AG09309 (cell line): Measurements from ENCODE around the gene GTF2F2.
"Not testable (repeated sequence)": the region's sequence is repeated elsewhere in the genome, so short reads cannot be mapped to it uniquely, and the experiment has no call there.

Experiments
- DNase-seq: peaks from one replicate; pipeline ENCODE4 v3.0.0-alpha.2; 2010; ENCODE audit warnings: low read depth
- H3K4me3 ChIP-seq: 2 replicates; pipeline ENCODE4 v1.5.1; 2011; ENCODE audit warnings: mild to moderate bottlenecking, low read depth, low read length, moderate library complexity; ENCODE audit not compliant: control insufficient read depth
- CTCF ChIP-seq: IDR thresholded peaks from 2 replicates; pipeline ENCODE4 v1.5.1; 2011; ENCODE audit warnings: mild to moderate bottlenecking, low read depth, low read length, inconsistent platforms; ENCODE audit not compliant: insufficient read depth, control insufficient read depth; ENCODE audit errors: missing control alignments

Gene GTF2F2

GRCh38 chr13:45296259-45296658 is 175.9 kb downstream of the GTF2F2 start:
- no peak overlapping the region for H3K4me3 ChIP-seq
- no peak for TF ChIP-seq CTCF
- DNase-seq: no peak

- no peak for TF ChIP-seq CTCF
- no peak overlapping the region for H3K4me3 ChIP-seq
- no peak for DNase-seq
Observed at GRCh38 chr13:45297456-45298205, 177.3 kb downstream of the GTF2F2 start.

GRCh38 chr13:45298206-45298505 is 177.8 kb downstream of the GTF2F2 start:
- no peak for DNase-seq

GRCh38 chr13:45298550-45298949 is 178.2 kb downstream of the GTF2F2 start:
- not testable (repeated sequence) for H3K4me3 ChIP-seq

More at GRCh38 chr13:45298206-45298505, 177.8 kb downstream of the GTF2F2 start:
- no peak for TF ChIP-seq CTCF
- no peak overlapping the region for H3K4me3 ChIP-seq

GRCh38 chr13:45299194-45299593 is 178.9 kb downstream of the GTF2F2 start:
- DNase-seq: no peak
- no peak for TF ChIP-seq CTCF
- H3K4me3 ChIP-seq: no peak overlapping the region

More at GRCh38 chr13:45298550-45298949, 178.2 kb downstream of the GTF2F2 start:
- DNase-seq: not testable (repeated sequence)

GRCh38 chr13:45300190-45300985 is 180.1 kb downstream of the GTF2F2 start:
- H3K4me3 ChIP-seq: no peak overlapping the region
- no peak for TF ChIP-seq CTCF
- no peak for DNase-seq

GRCh38 chr13:45301263-45301662 is 181.0 kb downstream of the GTF2F2 start:
- no peak overlapping the region for H3K4me3 ChIP-seq
- TF ChIP-seq CTCF: no peak
- no peak for DNase-seq
